HepG2 (cell line): ENCODE results near the gene ZMYND8. TPM values are rescaled to one million over a fixed set of nuclear protein-coding genes. Genes with fewer than 3 reads are reported as not detected.

ENCODE experiments used
- CEBPZ ChIP-seq: IDR thresholded peaks from 2 replicates; pipeline ENCODE4 v1.6.1; 2012; ENCODE audit warnings: low read length, improper control_type of control experiment
- HMG20A ChIP-seq: IDR thresholded peaks from 2 replicates; pipeline ENCODE4 v1.6.1; 2016; ENCODE audit warnings: borderline replicate concordance
- HMGXB4 ChIP-seq, 2 experiments: sonication (generic) in 1 of 2; formaldehyde crosslinking in 1 of 2; IDR thresholded peaks; 2 replicates each; pipeline versions ENCODE4 v1.4.0 to v1.6.1; 2018 to 2020; ENCODE audit warnings: missing genetic modification reagents in 2 of 2, borderline replicate concordance in 1 of 2, low read depth in 1 of 2, mild to moderate bottlenecking in 1 of 2, missing biosample characterization in 1 of 2
- IRX3 ChIP-seq: sonication (generic); formaldehyde crosslinking; IDR thresholded peaks from 2 replicates; pipeline ENCODE4 v1.8.1; 2023; ENCODE audit warnings: mild to moderate bottlenecking, low read depth, missing genetic modification reagents, borderline replicate concordance
- JUN ChIP-seq: sonication (generic); formaldehyde crosslinking; IDR thresholded peaks from 2 replicates; pipeline ENCODE4 v1.4.0; 2020; ENCODE audit warnings: mild to moderate bottlenecking, missing genetic modification reagents
- MAFG ChIP-seq: sonication (generic); formaldehyde crosslinking; IDR thresholded peaks from 2 replicates; pipeline ENCODE4 v1.5.1; 2020; ENCODE audit warnings: mild to moderate bottlenecking, missing genetic modification reagents
- NFE2 ChIP-seq: sonication (generic); formaldehyde crosslinking; IDR thresholded peaks from 2 replicates; pipeline ENCODE4 v1.4.0; 2020; ENCODE audit warnings: missing genetic modification reagents
- PBX3 ChIP-seq: sonication (generic); formaldehyde crosslinking; IDR thresholded peaks from 2 replicates; pipeline ENCODE4 v1.8.1; 2023; ENCODE audit warnings: missing genetic modification reagents, inconsistent platforms, borderline replicate concordance
- RNF2 ChIP-seq: fragments of 450-650 bp; conservative IDR thresholded peaks from 2 replicates; pipeline ENCODE4 v1.6.1; 2016; ENCODE audit warnings: low read depth
- RORA ChIP-seq: sonication (generic); formaldehyde crosslinking; IDR thresholded peaks from 2 replicates; pipeline ENCODE4 v1.5.0; 2020; ENCODE audit warnings: mild to moderate bottlenecking, missing genetic modification reagents, moderate library complexity
- SETDB1 ChIP-seq: sonication (generic); formaldehyde crosslinking; IDR thresholded peaks from 2 replicates; pipeline ENCODE4 v1.5.1; 2020; ENCODE audit warnings: missing genetic modification reagents, mild to moderate bottlenecking, borderline replicate concordance
- SP140L ChIP-seq: sonication (generic); formaldehyde crosslinking; IDR thresholded peaks from 2 replicates; pipeline ENCODE4 v1.4.0; 2020; ENCODE audit warnings: missing genetic modification reagents, borderline replicate concordance
- ZBTB26 ChIP-seq: IDR thresholded peaks from 2 replicates; pipeline ENCODE4 v1.6.1; 2016; ENCODE audit warnings: missing compliant biosample characterization, missing genetic modification reagents, borderline replicate concordance
- ZFAT ChIP-seq: sonication (generic); formaldehyde crosslinking; conservative IDR thresholded peaks from 2 replicates; pipeline ENCODE4 v1.8.1; 2023; ENCODE audit warnings: missing genetic modification reagents, inconsistent platforms
- ZFP90 ChIP-seq: sonication (generic); formaldehyde crosslinking; IDR thresholded peaks from 2 replicates; pipeline ENCODE4 v1.8.0; 2022; ENCODE audit warnings: missing genetic modification reagents, mild to moderate bottlenecking, inconsistent platforms, borderline replicate concordance
- ZNF225 ChIP-seq: sonication (generic); formaldehyde crosslinking; IDR thresholded peaks from 2 replicates; pipeline ENCODE4 v1.4.0; 2020; ENCODE audit warnings: mild to moderate bottlenecking, missing genetic modification reagents
- ZNF337 ChIP-seq: sonication (generic); formaldehyde crosslinking; IDR thresholded peaks from 2 replicates; pipeline ENCODE4 v1.5.1; 2020; ENCODE audit warnings: missing genetic modification reagents, low read depth, mild to moderate bottlenecking, borderline replicate concordance
- ZNF652 ChIP-seq: IDR thresholded peaks from 2 replicates; pipeline ENCODE4 v1.6.1; 2016; ENCODE audit warnings: low read depth, borderline replicate concordance
- polyA plus RNA-seq, 8 experiments: library from polyadenylated mRNA; depleted of rRNA in 3 of 8; stranded (reverse) in 7 of 8; unstranded in 1 of 8; fragments of >200 nt; fragmentation: Illumina TruSeq in 4 of 8; extraction: Trizol in 4 of 8; gene quantifications; 2 replicates each; pipeline versions ENCODE4 v1.2.1 to v1.2.3, GENCODE V29; 2011 to 2016; ENCODE audit warnings: low read depth in 4 of 8, missing spikeins in 1 of 8, mixed read lengths in 1 of 8; ENCODE audit not compliant: insufficient read depth in 1 of 8
- total RNA-seq, 5 experiments: library from RNA; depleted of rRNA; stranded (reverse); fragments of >200 nt; fragmentation: Illumina TruSeq; extraction: Trizol; gene quantifications; 2 replicates each; pipeline ENCODE4 v1.2.3, GENCODE V29; 2016; ENCODE audit warnings: low read depth in 1 of 5
- TF ChIP-seq, protein P1 (sequence below): IDR thresholded peaks from 2 replicates; pipeline ENCODE4 v1.6.1; 2016; ENCODE audit warnings: missing biosample characterization, missing genetic modification reagents, low read depth

The ZMYND8 gene
- total and polyA plus RNA-seq, 2 of the 13 experiments (the other 11 are each of a cell fraction or from before 2014, with no cell fraction given) = 53.9 to 84.7 TPM

GRCh38 chr20:47356526-47357295 is at the start of gene ZMYND8 (continued):
- TF ChIP-seq ZBTB26 (CRISPR knock-in tag) (no peak), RNF2 (0 out of 2 replicates have a peak, but pooled peaks have one; percentile 18), MAFG (CRISPR knock-in tag) (no peak), HMGXB4 (CRISPR knock-in tag; IDR thresholded peaks at IDR 0.05; ENCODE audit: borderline replicate concordance in 1 of 2, low read depth in 1 of 2) (peak; percentile 27 to 69; a peak in 2 of 4 replicates), ZNF652 (0 out of 2 replicates have a peak, but pooled peaks have one; percentile 53), ZFAT (CRISPR knock-in tag) (no peak), SP140L (CRISPR knock-in tag) (no peak), RORA (no peak), JUN (CRISPR knock-in tag) (no peak), NFE2 (CRISPR knock-in tag) (no peak), PBX3 (CRISPR knock-in tag) (no peak), HMG20A (no peak; the same call in 1 of the 2 replicates), CEBPZ (no peak), IRX3 (no peak; the same call in 1 of the 2 replicates), SETDB1 (0 out of 2 replicates have a peak, but pooled peaks have one; percentile 18), ZNF337 (CRISPR knock-in tag) (no peak; the same call in 1 of the 2 replicates), ZFP90 (CRISPR knock-in tag) (no peak), ZNF225 (CRISPR knock-in tag) (peak; percentile 83)
- TF ChIP-seq, protein P1, sequence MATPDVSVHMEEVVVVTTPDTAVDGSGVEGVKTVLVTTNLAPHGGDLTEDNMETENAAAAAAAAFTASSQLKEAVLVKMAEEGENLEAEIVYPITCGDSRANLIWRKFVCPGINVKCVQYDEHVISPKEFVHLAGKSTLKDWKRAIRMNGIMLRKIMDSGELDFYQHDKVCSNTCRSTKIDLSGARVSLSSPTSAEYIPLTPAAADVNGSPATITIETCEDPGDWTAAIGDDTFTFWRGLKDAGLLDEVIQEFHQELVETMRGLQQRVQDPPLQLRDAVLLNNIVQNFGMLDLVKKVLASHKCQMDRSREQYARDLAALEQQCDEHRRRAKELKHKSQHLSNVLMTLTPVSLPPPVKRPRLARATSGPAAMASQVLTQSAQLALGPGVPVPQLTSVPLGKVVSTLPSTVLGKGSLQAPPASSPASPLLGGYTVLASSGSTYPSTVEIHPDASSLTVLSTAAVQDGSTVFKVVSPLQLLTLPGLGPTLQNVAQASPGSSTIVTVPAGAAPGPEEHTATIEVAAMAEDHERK = no peak
